ENCODE measurements around the gene KLF7. TPM values are rescaled to one million over a fixed set of nuclear protein-coding genes. Genes with fewer than 3 reads are reported as not detected.

KLF7 gene
- total RNA-seq: 10 to 100 TPM in 1 of 2 donors, 1 to 10 TPM in 1; 5.1 to 11.5 TPM
- 1 to 10 TPM; 1.9 to 3.8 TPM for polyA plus RNA-seq

DNA sequence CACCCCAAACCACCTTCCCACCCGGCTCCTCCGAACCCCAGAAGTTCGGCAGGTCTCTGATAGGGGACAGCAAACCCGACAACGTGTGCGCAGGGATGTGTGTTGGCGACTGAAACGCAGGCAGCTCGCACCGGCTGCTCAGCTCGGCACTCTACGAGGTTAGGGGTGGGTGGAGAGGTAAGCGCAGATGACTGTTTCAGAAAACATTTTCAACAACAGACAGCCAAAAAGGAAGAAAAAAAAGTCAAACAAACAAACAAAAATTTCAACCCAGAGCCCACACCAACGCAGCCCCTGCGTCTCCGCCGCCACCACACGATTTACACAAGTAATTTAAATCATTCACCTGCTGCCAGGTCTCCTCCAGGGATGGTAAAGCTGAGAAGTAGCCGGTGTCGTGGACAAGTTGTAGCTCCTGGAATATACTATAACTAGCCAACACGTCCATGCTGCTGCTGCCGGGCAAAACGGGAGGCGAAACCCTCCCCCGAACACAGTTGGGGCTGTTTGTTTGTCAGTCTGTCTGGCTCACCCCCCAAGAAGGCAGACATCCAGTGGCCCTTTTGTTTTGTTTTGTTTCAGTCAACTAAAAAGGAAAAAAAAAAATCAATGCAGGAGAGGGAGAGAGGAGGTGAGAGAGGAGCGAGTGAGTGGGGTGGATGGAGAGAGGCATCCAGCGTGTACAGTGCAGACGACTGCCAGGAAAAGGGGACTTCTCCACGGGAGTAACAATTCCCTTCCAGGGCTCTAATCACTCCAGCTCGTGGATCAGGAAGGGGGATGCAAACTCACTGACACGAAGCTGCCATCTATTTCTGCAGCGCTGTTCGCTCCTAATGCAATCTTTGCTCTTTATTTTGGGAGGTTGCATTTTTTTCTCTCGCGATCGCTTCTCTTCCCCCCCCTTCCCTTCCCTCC lies at the start of gene KLF7:
Gene KLF7, minus strand, starts transcription at position 828 of the 918 bp plus-strand sequence. Its CDS starts 380 bp downstream, at position 448.
- Histone ChIP-seq H3K27ac (ENCODE audit: low read depth in 1 of 2, low read length in 2 of 2) (peak within 1 kb of the TSS; percentile 100), H3K4me1 (ENCODE audit: control insufficient read depth in 4 of 4, insufficient read depth in 4 of 4, low read length in 3 of 4) (peaks cover 2 to 28% (median 15%) of the 10 kb centered on the region in 4 donors), H3K4me3 (ENCODE audit: low read depth in 1 of 3, low read length in 3 of 3) (peak within 1 kb of the TSS; percentile 73 to 96 (median 95)), H3K9ac (ENCODE audit: low read depth in 1 of 2, low read length in 2 of 2) (peak within 1 kb of the TSS; percentile 93 to 98), H3K27me3 (ENCODE audit: control insufficient read depth in 4 of 4, insufficient read depth in 4 of 4, low read length in 3 of 4) (no peaks in the 10 kb centered on the region), H3K9me3 (ENCODE audit: control insufficient read depth in 4 of 4, low read length in 3 of 4) (no peaks in the 10 kb centered on the region), H3K36me3 (ENCODE audit: control insufficient read depth in 4 of 4, insufficient read depth in 3 of 4, low read depth in 1 of 4, low read length in 3 of 4) (no peaks in the 10 kb centered on the region)
- peak; percentile 44 for DNase-seq (ENCODE audit: low spot score)
- WGBS: under 1% methylated on average over 36 of the region's 36 CpGs
- TF ChIP-seq, protein P1, sequence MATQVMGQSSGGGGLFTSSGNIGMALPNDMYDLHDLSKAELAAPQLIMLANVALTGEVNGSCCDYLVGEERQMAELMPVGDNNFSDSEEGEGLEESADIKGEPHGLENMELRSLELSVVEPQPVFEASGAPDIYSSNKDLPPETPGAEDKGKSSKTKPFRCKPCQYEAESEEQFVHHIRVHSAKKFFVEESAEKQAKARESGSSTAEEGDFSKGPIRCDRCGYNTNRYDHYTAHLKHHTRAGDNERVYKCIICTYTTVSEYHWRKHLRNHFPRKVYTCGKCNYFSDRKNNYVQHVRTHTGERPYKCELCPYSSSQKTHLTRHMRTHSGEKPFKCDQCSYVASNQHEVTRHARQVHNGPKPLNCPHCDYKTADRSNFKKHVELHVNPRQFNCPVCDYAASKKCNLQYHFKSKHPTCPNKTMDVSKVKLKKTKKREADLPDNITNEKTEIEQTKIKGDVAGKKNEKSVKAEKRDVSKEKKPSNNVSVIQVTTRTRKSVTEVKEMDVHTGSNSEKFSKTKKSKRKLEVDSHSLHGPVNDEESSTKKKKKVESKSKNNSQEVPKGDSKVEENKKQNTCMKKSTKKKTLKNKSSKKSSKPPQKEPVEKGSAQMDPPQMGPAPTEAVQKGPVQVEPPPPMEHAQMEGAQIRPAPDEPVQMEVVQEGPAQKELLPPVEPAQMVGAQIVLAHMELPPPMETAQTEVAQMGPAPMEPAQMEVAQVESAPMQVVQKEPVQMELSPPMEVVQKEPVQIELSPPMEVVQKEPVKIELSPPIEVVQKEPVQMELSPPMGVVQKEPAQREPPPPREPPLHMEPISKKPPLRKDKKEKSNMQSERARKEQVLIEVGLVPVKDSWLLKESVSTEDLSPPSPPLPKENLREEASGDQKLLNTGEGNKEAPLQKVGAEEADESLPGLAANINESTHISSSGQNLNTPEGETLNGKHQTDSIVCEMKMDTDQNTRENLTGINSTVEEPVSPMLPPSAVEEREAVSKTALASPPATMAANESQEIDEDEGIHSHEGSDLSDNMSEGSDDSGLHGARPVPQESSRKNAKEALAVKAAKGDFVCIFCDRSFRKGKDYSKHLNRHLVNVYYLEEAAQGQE (IDR thresholded peaks at IDR 0.05): peak; percentile 8
- TF ChIP-seq, protein P2, sequence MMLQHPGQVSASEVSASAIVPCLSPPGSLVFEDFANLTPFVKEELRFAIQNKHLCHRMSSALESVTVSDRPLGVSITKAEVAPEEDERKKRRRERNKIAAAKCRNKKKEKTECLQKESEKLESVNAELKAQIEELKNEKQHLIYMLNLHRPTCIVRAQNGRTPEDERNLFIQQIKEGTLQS (IDR thresholded peaks at IDR 0.05): no peak
- TF ChIP-seq GABPA (IDR thresholded peaks at IDR 0.05 in 1 of 2, conservative IDR thresholded peaks at IDR 0.05 in 1 of 2) (no peak), HNF4G (IDR thresholded peaks at IDR 0.05) (no peak), YY1 (IDR thresholded peaks at IDR 0.05) (peak; percentile 14), EGR1 (IDR thresholded peaks at IDR 0.05; ENCODE audit: low read depth in 2 of 2) (no peak), TAF1 (conservative IDR thresholded peaks at IDR 0.05) (peak; percentile 47), FOXA1 (IDR thresholded peaks at IDR 0.05) (no peak), RXRA (IDR thresholded peaks at IDR 0.05) (no peak)

DNA sequence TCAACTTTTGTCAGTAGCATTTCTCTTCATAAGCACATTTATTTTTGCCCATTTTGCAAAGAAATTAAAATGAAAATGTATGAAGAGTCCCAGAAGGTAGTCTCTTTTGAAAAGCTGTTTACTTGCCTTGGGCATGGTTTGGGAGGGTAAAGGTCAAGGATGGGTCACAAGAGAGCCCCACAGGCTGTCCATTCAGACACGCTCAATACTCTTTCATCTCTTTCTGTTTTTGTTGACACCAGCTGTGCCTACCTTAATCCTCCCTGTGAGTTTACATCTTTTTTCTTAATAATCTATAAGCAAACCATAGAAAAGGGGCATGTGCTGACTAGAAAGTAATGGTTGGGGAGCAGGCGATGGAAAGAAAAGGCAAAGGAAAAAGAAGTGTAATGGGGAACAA lies 49.6 kb upstream of the KLF7 start:
- Histone ChIP-seq H3K36me3 (ENCODE audit: control insufficient read depth in 4 of 4, insufficient read depth in 3 of 4, low read depth in 1 of 4, low read length in 3 of 4) (no peaks in the 10 kb centered on the region), H3K4me3 (ENCODE audit: low read depth in 1 of 3, low read length in 3 of 3) (no peak overlapping the region), H3K27me3 (ENCODE audit: control insufficient read depth in 4 of 4, insufficient read depth in 4 of 4, low read length in 3 of 4) (peaks cover 0 to 3% (median 0%) of the 10 kb centered on the region in 4 donors), H3K4me1 (ENCODE audit: control insufficient read depth in 4 of 4, insufficient read depth in 4 of 4, low read length in 3 of 4) (no peaks in the 10 kb centered on the region), H3K9me3 (ENCODE audit: control insufficient read depth in 4 of 4, low read length in 3 of 4) (no peaks in the 10 kb centered on the region), H3K9ac (ENCODE audit: low read depth in 1 of 2, low read length in 2 of 2) (no peak overlapping the region), H3K27ac (ENCODE audit: low read depth in 1 of 2, low read length in 2 of 2) (no peak overlapping the region)
- 83% methylated on average over 2 of the region's 2 CpGs for WGBS
- DNase-seq (ENCODE audit: low spot score): no peak
- no peak for TF ChIP-seq HNF4A (conservative IDR thresholded peaks at IDR 0.05)
- no peak for TF ChIP-seq RXRA (IDR thresholded peaks at IDR 0.05)
- TF ChIP-seq YY1 (IDR thresholded peaks at IDR 0.05): no peak
- TF ChIP-seq NR2F2 (IDR thresholded peaks at IDR 0.05): no peak
- TF ChIP-seq HNF4G (IDR thresholded peaks at IDR 0.05): no peak
- no peak for TF ChIP-seq SP1 (IDR thresholded peaks at IDR 0.05)

DNA sequence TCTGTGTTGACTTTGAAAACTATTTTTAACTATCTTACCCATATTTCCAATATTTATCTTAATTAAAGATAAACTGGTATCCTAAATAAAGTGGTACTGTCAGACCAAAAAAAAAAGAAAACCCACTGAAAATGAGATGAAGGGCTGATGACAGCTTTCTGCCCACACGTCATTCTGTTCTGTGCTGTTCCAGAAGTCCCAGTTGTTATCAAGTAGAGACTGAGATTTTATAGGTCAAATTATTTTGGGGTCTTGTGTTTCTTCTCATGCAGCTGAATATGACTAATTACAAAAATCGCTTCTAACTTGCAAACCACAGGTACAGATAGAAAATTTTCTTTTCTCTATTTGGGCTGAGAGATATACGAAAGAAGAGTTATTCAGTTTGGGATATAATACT lies 48.7 kb upstream of the KLF7 start:
- Histone ChIP-seq H3K4me1 (ENCODE audit: control insufficient read depth in 4 of 4, insufficient read depth in 4 of 4, low read length in 3 of 4) (no peaks in the 10 kb centered on the region), H3K27me3 (ENCODE audit: control insufficient read depth in 4 of 4, insufficient read depth in 4 of 4, low read length in 3 of 4) (peaks cover 0 to 3% (median 0%) of the 10 kb centered on the region in 4 donors), H3K27ac (ENCODE audit: low read depth in 1 of 2, low read length in 2 of 2) (no peak overlapping the region), H3K36me3 (ENCODE audit: control insufficient read depth in 4 of 4, insufficient read depth in 3 of 4, low read depth in 1 of 4, low read length in 3 of 4) (no peaks in the 10 kb centered on the region), H3K9me3 (ENCODE audit: control insufficient read depth in 4 of 4, low read length in 3 of 4) (no peaks in the 10 kb centered on the region), H3K4me3 (ENCODE audit: low read depth in 1 of 3, low read length in 3 of 3) (no peak overlapping the region), H3K9ac (ENCODE audit: low read depth in 1 of 2, low read length in 2 of 2) (no peak overlapping the region)
- no peak for TF ChIP-seq NR2F2 (IDR thresholded peaks at IDR 0.05)
- WGBS: 90% methylated on average over 3 of the region's 3 CpGs
- DNase-seq (ENCODE audit: low spot score): no peak

Data from liver (tissue), 9 donors.